HG03378 (cell line): ENCODE measurements around the gene STIM1.

Experiments used
- ATAC-seq: cut with Tn5 transposase; IDR thresholded peaks from one replicate; pipeline ENCODE4 v1.9.1; 2021; ENCODE audit warnings: mild to moderate bottlenecking, moderate library complexity; ENCODE audit not compliant: unreplicated experiment

Gene STIM1

GRCh38 chr11:3830088-3830487 is 25.4 kb upstream of the STIM1 start:
- no peak for ATAC-seq

- ATAC-seq: no peak
These were observed 24.7 kb upstream of the STIM1 start for GRCh38 chr11:3830730-3831129.

- ATAC-seq: no peak
These were observed 23.9 kb upstream of the STIM1 start for GRCh38 chr11:3831378-3832239.

GRCh38 chr11:3832816-3833215 is 22.6 kb upstream of the STIM1 start:
- ATAC-seq: no peak

GRCh38 chr11:3833449-3833848 is 22.0 kb upstream of the STIM1 start:
- ATAC-seq: no peak

GRCh38 chr11:3834349-3834663 is 21.2 kb upstream of the STIM1 start:
- no peak for ATAC-seq

- ATAC-seq: no peak
These were observed 20.6 kb upstream of the STIM1 start for GRCh38 chr11:3834664-3835461.

- no peak for ATAC-seq
These were observed 19.7 kb upstream of the STIM1 start for GRCh38 chr11:3835751-3836150.

GRCh38 chr11:3836903-3837302 is 18.6 kb upstream of the STIM1 start:
- no peak for ATAC-seq

- no peak for ATAC-seq
These were observed 17.7 kb upstream of the STIM1 start for GRCh38 chr11:3837793-3838192.

GRCh38 chr11:3838504-3838903 is 17.0 kb upstream of the STIM1 start:
- ATAC-seq: no peak

- no peak for ATAC-seq
These were observed 15.2 kb upstream of the STIM1 start for GRCh38 chr11:3840004-3840869.

GRCh38 chr11:3840870-3841425 is 14.5 kb upstream of the STIM1 start, which contains the start of gene RHOG:
Gene RHOG (minus strand): TSS chr11:3840959. CDS start chr11:3828138, 12,821 bp downstream.
- peak; percentile 13 for ATAC-seq

GRCh38 chr11:3841426-3842350 is 13.8 kb upstream of the STIM1 start:
- ATAC-seq: peak; percentile 62

GRCh38 chr11:3843326-3843725 is 12.1 kb upstream of the STIM1 start:
- ATAC-seq: no peak

- no peak for ATAC-seq
These were observed 10.2 kb upstream of the STIM1 start for GRCh38 chr11:3845246-3845645.

GRCh38 chr11:3845670-3846069 is 9.8 kb upstream of the STIM1 start:
- no peak for ATAC-seq

- peak; percentile 43 for ATAC-seq
These were observed 6.1 kb upstream of the STIM1 start for GRCh38 chr11:3849297-3849874.

GRCh38 chr11:3853545-3853842 is 2.0 kb upstream of the STIM1 start:
- ATAC-seq: no peak
